ENCODE measurements around the gene TFPI.

TFPI gene

GRCh38 chr2:187576906-187577305 lies 22.7 kb upstream of the TFPI start:
- TF ChIP-seq, protein P1, sequence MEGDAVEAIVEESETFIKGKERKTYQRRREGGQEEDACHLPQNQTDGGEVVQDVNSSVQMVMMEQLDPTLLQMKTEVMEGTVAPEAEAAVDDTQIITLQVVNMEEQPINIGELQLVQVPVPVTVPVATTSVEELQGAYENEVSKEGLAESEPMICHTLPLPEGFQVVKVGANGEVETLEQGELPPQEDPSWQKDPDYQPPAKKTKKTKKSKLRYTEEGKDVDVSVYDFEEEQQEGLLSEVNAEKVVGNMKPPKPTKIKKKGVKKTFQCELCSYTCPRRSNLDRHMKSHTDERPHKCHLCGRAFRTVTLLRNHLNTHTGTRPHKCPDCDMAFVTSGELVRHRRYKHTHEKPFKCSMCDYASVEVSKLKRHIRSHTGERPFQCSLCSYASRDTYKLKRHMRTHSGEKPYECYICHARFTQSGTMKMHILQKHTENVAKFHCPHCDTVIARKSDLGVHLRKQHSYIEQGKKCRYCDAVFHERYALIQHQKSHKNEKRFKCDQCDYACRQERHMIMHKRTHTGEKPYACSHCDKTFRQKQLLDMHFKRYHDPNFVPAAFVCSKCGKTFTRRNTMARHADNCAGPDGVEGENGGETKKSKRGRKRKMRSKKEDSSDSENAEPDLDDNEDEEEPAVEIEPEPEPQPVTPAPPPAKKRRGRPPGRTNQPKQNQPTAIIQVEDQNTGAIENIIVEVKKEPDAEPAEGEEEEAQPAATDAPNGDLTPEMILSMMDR (IDR thresholded peaks at IDR 0.05; ENCODE audit: low read depth, low read length, poor library complexity, severe bottlenecking) = no peak
- TF ChIP-seq EZH2phosphoT487 (IDR thresholded peaks at IDR 0.05; ENCODE audit: borderline replicate concordance, low read length) = no peak
- Histone ChIP-seq H3K9me2 (replicated peaks; ENCODE audit: control insufficient read depth, low read length) (no peaks in the 10 kb centered on the region), H3K27ac (ENCODE audit: low read depth, low read length) (no peak overlapping the region), H3K4me2 (ENCODE audit: low read length) (no peak overlapping the region), H3F3A (ENCODE audit: control insufficient read depth, insufficient read depth) (no peaks in the 10 kb centered on the region), H4K20me1 (ENCODE audit: control insufficient read depth, insufficient read depth, low read depth, low read length) (no peaks in the 10 kb centered on the region), H3K79me2 (ENCODE audit: control insufficient read depth, low read length) (no peaks in the 10 kb centered on the region), H3K4me1 (ENCODE audit: control insufficient read depth, low read length) (no peaks in the 10 kb centered on the region), H3K27me3 (ENCODE audit: control insufficient read depth, low read length) (no peaks in the 10 kb centered on the region), H3K9me3 (ENCODE audit: control insufficient read depth, insufficient read depth, low read length) (no peaks in the 10 kb centered on the region), H3K4me3 (ENCODE audit: low read length) (no peak overlapping the region), H3K36me3 (ENCODE audit: control insufficient read depth, low read length) (no peaks in the 10 kb centered on the region)

DNA sequence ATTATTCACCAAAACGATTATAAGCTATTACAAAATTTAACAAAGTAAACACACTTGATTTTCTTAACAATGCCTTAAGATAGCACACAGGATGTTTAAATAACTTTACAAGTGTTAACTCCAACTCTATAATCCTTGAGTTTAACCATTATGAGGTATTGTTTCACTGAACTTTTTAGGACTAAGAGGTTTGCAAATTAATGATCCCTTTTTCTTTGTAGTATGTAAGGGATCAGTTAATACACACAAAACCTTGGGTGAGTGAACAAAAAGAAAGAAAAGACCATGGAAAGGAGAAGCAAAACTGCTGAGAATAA lies 21.5 kb upstream of the TFPI start:
- H3K4me2 ChIP-seq (ENCODE audit: low read length) = no peak overlapping the region
- no peaks in the 10 kb centered on the region for H3K36me3 ChIP-seq (ENCODE audit: control insufficient read depth, low read length)
- TF ChIP-seq EZH2phosphoT487 (IDR thresholded peaks at IDR 0.05; ENCODE audit: borderline replicate concordance, low read length) = no peak
- TF ChIP-seq, protein P1 (IDR thresholded peaks at IDR 0.05; ENCODE audit: low read depth, low read length, poor library complexity, severe bottlenecking) = no peak
- H3K4me3 ChIP-seq (ENCODE audit: low read length) = no peak overlapping the region
- H3K4me1 ChIP-seq (ENCODE audit: control insufficient read depth, low read length) = no peaks in the 10 kb centered on the region
- H3F3A ChIP-seq (ENCODE audit: control insufficient read depth, insufficient read depth) = no peaks in the 10 kb centered on the region
- no peaks in the 10 kb centered on the region for H3K9me2 ChIP-seq (replicated peaks; ENCODE audit: control insufficient read depth, low read length)
- no peaks in the 10 kb centered on the region for H3K9me3 ChIP-seq (ENCODE audit: control insufficient read depth, insufficient read depth, low read length)
- H3K79me2 ChIP-seq (ENCODE audit: control insufficient read depth, low read length) = no peaks in the 10 kb centered on the region
- H3K27ac ChIP-seq (ENCODE audit: low read depth, low read length) = no peak overlapping the region
- H3K27me3 ChIP-seq (ENCODE audit: control insufficient read depth, low read length) = no peaks in the 10 kb centered on the region
- no peaks in the 10 kb centered on the region for H4K20me1 ChIP-seq (ENCODE audit: control insufficient read depth, insufficient read depth, low read depth, low read length)

DNA sequence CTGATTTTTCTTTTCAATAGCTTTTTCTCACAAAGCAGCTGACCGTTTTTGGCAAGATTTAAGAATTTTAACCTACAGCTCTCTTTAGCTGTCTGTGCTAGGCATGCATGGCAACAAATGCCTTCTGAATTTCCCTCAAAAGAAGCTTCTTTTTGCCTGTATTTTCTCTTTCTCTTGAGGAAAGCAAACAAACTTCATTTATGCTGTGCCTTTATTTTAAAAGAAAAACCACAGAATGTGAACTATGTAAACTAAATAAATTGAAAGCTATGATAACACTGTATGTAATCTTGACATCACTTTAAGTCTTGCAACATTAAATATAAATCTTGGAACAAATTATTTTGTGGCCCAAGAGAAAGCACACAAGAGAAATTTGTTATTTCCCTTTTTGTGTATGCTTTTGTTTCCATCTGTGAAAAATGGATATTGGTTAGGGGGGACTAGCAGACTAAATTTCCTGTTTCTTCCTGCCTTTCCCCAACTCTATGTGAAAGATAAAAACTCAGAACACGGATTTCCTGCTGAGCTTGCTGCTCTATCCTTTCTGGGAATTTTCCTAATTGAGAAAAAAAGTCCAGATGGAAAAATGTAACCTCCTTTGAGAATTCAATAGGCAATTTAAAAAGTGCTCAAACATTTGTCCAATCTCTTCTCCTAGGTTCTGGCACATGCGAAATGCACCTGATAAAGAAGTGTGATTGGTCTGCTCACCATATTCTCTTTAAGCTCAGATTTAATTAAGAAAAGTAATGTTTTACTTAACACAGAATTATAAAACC lies 20.9 kb upstream of the TFPI start:
- no peaks in the 10 kb centered on the region for H3K27me3 ChIP-seq (ENCODE audit: control insufficient read depth, low read length)
- no peaks in the 10 kb centered on the region for H3K79me2 ChIP-seq (ENCODE audit: control insufficient read depth, low read length)
- no peaks in the 10 kb centered on the region for H4K20me1 ChIP-seq (ENCODE audit: control insufficient read depth, insufficient read depth, low read depth, low read length)
- TF ChIP-seq, protein P1 (IDR thresholded peaks at IDR 0.05; ENCODE audit: low read depth, low read length, poor library complexity, severe bottlenecking) = no peak
- no peak for TF ChIP-seq EZH2phosphoT487 (IDR thresholded peaks at IDR 0.05; ENCODE audit: borderline replicate concordance, low read length)
- H3K36me3 ChIP-seq (ENCODE audit: control insufficient read depth, low read length) = no peaks in the 10 kb centered on the region
- H3K4me3 ChIP-seq (ENCODE audit: low read length) = no peak overlapping the region
- H3K27ac ChIP-seq (ENCODE audit: low read depth, low read length) = no peak overlapping the region
- H3K4me1 ChIP-seq (ENCODE audit: control insufficient read depth, low read length) = no peaks in the 10 kb centered on the region
- H3K9me3 ChIP-seq (ENCODE audit: control insufficient read depth, insufficient read depth, low read length) = no peaks in the 10 kb centered on the region
- no peaks in the 10 kb centered on the region for H3F3A ChIP-seq (ENCODE audit: control insufficient read depth, insufficient read depth)
- no peaks in the 10 kb centered on the region for H3K9me2 ChIP-seq (replicated peaks; ENCODE audit: control insufficient read depth, low read length)
- H3K4me2 ChIP-seq (ENCODE audit: low read length) = no peak overlapping the region
